ENCODE data around the gene SH3D21.

Gene SH3D21

DNA sequence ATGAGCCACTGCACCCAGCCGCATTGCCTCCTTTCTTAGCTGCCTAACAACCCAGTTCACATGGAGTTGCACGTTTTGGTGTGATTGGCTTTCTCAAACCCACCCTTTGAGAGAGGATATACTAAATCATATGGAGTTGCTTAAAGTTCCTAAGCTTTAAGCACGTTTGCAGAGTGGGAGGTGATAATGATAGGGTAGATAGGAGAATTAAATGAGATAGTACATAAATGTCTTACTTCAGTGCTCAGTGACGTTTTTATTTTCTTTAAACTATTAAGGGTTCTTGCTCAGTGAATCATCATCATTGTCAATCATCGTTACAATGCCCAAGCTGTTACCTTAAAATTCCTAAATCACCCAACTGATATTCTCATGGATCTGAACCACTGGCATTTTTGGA lies 2.9 kb upstream of the SH3D21 start:
- no peak overlapping the region for H3K27ac ChIP-seq
- TF ChIP-seq, protein P1, sequence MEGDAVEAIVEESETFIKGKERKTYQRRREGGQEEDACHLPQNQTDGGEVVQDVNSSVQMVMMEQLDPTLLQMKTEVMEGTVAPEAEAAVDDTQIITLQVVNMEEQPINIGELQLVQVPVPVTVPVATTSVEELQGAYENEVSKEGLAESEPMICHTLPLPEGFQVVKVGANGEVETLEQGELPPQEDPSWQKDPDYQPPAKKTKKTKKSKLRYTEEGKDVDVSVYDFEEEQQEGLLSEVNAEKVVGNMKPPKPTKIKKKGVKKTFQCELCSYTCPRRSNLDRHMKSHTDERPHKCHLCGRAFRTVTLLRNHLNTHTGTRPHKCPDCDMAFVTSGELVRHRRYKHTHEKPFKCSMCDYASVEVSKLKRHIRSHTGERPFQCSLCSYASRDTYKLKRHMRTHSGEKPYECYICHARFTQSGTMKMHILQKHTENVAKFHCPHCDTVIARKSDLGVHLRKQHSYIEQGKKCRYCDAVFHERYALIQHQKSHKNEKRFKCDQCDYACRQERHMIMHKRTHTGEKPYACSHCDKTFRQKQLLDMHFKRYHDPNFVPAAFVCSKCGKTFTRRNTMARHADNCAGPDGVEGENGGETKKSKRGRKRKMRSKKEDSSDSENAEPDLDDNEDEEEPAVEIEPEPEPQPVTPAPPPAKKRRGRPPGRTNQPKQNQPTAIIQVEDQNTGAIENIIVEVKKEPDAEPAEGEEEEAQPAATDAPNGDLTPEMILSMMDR (IDR thresholded peaks at IDR 0.05), result no peak
- TF ChIP-seq ZFX (IDR thresholded peaks at IDR 0.05; ENCODE audit: borderline replicate concordance), result no peak

DNA sequence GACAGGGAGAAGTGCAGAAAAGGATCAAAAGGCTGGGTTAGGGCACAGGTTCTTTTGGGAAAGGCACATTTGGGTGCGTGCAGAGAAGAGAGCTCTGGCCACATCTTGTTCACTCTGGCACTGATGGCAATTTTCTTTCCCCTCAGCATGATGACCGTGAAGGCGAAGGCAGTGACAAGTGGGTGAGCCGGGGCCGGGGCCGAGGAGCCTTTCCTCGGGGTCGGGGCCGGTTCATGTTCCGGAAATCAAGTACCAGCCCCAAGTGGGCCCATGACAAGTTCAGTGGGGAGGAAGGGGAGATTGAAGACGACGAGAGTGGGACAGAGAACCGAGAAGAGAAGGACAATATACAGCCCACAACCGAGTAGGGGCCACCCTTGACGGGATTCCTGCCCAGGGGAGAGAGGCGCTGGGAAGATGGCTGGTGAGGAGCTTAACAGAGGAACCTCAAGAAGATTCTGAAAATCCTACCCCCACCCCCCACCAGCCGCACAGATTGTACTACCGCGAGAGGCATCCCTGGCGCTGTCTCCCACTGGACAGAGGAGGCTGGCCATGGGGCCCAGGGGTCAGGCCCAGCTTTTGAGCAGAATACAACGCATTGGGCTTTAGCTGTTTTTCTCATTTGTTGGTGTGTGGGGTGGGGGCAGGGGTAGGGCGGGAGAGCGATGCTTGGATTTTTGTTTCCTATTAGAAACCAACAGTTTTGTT lies 2.4 kb upstream of the SH3D21 start:
- TF ChIP-seq, protein P1 (IDR thresholded peaks at IDR 0.05), result no peak
- no peak for TF ChIP-seq ZFX (IDR thresholded peaks at IDR 0.05; ENCODE audit: borderline replicate concordance)

DNA sequence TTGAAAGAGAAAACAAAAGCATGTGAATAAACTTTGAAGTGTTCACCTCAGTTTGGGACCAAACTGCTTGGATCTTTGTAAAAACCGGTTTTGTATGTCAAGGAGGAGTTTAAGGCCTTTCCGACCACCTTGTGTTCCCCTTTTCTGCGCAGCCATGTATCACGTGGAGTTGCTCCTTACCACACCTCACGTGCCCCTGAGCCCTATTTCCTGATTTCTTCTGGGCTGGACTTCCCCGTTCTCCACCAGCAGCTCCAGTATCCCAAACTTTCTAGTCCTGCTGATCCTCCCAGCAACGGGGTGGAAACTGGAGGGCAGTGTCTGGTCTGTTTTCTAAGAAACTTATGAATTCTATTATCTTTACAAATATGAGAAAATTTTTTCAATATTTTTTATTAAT lies 1.6 kb upstream of the SH3D21 start:
- TF ChIP-seq ZFX (IDR thresholded peaks at IDR 0.05; ENCODE audit: borderline replicate concordance), result no peak
- TF ChIP-seq, protein P1 (IDR thresholded peaks at IDR 0.05), result no peak
- H3K27ac ChIP-seq, result peak overlapping the region; percentile 82; the same call in 1 of the 2 replicates

More for the DNA sequence above, 2.4 kb upstream of the SH3D21 start:
- H3K27ac ChIP-seq, result no peak overlapping the region

DNA sequence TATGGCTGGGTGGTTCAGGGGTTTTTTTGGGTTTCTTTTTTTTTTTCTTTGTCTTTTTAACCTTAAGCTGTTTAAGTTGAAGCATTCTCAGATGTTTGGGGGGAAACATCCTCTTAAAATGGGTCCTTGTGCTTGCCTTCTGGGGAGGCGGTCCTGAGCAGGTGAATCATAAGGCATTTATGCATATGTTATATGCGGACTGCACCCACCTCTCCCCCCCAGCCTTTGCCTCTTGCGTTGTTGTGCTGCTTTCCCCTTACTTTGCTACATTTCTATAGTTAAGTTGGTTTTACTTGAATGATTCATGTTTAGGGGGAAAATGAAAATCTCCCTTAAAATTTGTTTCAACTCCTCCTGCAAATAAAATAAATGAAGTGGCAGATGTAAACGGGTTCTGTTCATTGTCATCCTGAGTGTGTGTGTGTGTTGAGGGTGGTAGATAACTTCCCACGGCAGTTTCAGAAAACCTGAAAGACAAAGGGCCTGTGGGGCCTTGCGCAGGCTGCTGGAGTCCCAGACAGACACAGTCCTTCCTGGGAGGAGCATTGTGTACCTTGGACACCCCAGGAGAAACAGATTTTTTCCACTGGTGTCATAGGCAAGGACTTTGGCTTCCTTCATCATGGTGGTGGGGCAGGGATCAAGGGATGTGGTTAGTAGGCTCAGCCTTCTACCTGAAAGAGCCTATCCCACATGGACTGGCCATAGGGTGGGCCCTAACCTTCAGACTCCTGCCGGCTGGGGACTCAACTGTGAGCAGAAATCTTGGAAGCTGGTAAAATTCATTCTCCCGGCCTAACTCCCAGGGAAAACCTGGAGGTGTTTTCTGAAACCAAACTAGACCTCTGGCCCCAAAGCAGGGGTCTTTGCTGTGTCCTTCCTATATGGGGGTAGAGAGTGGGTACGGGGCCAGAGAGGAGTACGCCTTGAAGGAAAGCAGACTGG lies 926 bp upstream of the SH3D21 start:
- H3K27ac ChIP-seq, result peak overlapping the region; percentile 82
- TF ChIP-seq, protein P1 (IDR thresholded peaks at IDR 0.05), result no peak
- no peak for TF ChIP-seq ZFX (IDR thresholded peaks at IDR 0.05; ENCODE audit: borderline replicate concordance)

DNA sequence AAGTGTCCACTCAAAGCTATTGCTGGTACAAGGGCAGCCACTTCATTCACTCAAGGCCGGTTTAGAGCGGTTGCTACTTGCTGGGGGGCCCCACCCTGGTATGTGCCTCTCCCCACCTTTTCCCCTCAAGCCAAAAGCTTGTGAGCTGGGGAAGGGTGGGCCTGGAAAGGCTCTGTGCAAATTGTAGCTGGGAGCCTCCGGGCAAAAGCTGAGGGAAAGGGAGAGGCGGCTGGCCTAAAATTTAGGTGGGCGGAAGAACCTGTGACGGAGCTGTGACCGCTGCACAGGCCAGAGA lies 306 bp upstream of the SH3D21 start:
- no peak for TF ChIP-seq ZFX (IDR thresholded peaks at IDR 0.05; ENCODE audit: borderline replicate concordance)
- TF ChIP-seq, protein P1 (IDR thresholded peaks at IDR 0.05), result no peak
- peak overlapping the region; percentile 82 for H3K27ac ChIP-seq

DNA sequence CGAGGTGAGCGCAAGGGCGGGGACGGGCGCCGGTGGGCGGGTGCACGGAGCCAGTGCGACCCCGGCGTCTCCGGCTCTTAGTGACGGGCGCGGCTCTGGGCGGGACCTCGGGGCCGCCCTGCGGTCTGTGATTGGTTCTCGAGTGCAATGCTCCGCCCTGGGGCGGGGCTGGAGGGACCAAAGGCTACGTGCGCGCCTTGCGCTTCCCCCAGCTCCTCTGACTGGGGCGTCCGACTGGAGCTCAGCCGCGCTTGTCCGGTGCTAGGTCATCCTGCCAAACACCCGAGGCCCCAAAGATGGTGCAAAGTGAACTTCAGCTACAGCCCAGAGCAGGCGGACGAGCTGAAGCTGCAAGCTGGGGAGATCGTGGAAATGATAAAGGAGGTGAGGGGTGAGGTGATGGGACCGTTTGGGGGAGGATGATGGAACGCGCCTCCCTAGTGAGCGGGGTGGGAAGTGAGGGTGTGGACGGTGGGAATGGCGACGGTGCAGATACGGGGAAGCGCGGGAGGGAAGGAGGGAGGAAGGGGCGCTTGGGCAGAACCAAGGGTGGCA lies 811 bp downstream of the SH3D21 start:
- peak overlapping the region; percentile 82 for H3K27ac ChIP-seq
- no peak for TF ChIP-seq ZFX (IDR thresholded peaks at IDR 0.05; ENCODE audit: borderline replicate concordance)
- TF ChIP-seq, protein P1 (IDR thresholded peaks at IDR 0.05), result no peak

All from 22Rv1 (cell line).